ENCODE results near the gene DOCK2.
"Not testable (repeated sequence)": the region's sequence is repeated elsewhere in the genome, so short reads cannot be mapped to it uniquely, and the experiment has no call there.

DOCK2 gene

DNA sequence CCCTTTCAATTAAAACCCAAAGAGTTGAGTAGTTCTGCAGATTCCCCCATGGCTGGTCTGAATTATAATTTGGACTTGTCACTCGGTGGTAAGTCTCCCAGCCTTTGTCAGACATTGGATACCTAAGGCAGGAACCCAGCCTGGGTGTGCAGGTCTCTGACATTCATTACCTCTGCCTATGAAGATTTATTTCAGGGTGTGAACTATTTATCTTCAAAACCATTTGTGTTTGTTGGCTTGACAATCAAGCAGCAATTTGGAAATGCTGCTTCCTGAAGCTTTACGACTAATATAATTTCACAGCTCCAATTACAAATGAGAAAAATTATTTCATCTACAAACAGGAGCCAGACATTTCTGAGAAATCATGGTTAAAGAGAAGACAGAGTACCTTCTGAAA is 160.5 kb downstream of the DOCK2 start:
- ATAC-seq: no peak

DNA sequence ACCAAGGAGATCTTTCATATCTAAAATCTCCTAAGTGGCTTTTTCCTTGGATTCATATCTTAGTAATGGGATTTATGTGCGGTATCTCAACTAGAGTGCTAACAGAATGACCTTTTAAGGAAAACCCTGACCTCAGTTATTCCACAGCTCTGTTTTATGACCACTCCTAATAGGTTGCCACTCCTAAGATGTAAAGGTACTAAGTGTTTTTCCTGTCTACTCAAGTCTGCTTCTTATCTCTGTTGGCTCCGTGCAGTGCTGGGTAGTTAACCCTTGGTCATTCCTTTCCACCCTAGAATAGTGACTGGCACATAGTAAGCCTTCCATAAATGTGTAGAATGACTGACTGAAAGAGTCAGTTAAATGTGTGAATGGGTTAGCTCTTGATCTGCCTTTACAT is 161.4 kb downstream of the DOCK2 start:
- ATAC-seq: no peak

DNA sequence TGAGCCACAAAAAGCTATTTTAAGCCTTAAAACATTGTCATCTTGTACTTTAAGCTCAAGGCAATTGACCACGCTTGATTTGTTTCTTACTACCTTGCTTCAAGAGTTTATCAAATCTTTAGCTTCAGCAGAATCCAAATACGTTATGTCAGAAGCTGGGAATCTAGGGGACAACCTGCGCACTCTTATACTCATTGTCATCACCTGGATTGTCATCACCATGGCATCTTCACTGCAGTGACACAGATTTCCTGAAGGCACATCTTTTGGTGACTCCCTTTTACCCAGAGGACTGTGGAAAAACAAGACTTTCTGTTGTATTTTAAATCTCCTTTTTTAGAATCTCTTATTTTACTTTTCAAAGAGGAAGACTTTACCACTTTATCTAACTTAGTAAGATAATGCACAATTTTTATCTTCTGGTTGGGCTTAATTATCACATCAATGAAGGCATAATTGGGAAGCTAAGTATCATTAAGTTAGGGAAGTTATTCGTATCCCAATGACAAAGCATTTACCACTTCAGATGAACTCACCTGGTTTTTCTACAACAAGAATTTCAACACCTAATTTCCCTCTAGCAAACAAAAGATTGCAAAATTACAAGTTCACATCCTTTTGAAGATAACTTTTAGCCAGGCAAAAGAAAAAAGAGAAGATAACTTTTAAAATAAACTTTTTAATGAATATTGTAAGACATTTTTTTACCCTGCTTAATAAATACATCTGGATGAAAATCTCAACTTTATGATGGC is 162.0 kb downstream of the DOCK2 start:
- no peak for ATAC-seq

DNA sequence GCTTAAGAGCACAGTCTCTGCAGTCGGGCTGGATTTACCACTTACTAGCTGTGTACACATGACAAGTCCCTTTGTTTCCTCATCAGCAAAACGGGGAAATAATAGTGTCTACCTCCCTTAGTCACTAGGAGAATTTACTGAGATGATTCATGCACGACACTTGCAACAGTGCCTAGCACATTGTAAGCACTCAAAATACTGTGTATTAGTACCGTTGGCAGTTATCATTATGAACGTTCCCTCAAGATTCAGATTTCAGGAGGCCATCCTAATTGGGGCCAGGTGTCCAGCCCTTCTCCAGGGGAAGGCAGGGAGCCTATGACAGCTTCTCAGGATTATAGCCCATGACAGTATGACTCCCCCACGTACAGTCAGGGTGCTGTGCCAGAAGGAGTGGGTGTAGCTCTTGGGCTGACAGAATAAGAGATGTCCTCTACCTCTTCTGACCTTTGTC is 164.3 kb downstream of the DOCK2 start:
- ATAC-seq: peak; percentile 49 to 51

DNA sequence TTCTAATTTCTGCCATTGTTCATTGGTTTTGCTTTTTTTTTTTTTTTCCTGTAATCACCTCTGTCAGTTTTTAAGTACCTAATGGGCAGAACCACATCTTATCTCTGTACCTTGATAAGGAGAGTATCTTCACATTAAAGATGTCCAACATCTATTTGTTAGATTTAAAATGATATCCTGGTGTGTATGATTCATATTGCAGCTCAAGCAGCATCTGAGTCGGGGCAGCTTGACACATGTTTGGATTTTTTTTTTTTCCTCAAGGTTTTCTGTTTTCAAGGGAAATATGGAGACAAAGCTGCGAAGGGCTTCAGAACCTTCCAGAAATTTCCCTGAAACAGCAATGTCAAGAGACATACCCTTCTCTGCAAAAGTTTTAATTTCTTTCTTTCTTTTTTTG is 164.7 kb downstream of the DOCK2 start:
- ATAC-seq: no peak

DNA sequence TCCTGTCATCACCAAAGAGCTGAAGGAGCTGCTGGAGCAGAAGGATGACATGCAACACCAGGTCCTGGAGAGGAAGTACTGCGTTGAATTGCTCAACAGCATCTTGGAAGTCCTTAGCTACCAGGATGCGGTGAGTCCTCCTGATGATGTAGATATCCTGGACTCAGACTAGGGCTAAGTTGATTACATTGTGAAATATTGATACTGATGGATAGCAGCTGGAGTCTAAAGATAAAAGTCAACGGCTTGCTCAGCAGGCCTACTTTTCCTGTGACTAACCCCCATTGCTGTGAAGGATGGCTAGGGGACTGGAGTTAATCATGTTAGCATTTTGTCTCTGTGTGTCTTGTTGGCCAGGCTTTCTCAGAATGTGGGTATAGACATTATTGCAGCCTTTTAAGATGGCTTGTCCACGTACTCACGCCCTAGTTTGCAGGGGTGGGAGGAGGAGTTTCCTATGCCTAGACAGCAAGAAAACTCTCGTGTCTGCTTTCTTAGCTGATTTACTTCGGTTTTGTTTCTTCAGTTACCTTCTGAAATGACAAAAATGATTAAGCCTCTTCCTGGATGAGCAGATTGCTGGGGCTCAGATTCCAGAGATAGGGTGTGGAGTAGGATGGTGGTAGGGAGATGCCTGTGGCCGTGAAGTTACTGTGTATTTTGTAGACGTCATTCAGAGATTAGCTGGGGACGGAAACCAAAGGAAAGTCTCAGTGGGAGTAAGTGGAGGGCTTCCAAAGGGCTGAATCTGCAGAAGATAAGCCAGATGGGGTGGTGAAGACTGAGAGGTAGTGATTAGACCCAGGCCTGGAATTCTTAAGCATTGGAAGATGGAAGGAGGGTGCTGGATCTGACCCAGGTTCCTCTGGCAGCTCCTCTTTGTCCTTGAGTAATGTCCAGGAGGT is 166.3 kb downstream of the DOCK2 start:
- ATAC-seq: no peak

DNA sequence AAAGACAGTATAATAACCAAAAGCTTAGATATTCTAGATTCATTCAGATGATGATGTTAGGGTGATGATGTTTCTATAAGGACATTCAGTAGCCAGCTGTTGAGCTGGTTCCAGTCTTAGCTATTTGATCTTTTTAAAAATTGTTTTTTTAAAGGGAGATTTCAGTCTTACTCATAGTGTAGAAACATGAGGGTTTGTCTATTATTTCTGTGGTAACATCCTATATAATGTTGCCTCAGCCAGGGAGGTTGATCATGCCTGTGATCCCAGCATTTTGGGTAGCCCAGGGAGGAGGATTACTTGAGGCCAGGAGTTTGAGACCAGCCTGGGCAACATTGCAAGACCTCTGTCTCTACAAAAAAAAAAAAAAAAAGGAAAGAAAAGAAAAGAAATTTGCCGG is 167.8 kb downstream of the DOCK2 start:
- no peak for ATAC-seq

DNA sequence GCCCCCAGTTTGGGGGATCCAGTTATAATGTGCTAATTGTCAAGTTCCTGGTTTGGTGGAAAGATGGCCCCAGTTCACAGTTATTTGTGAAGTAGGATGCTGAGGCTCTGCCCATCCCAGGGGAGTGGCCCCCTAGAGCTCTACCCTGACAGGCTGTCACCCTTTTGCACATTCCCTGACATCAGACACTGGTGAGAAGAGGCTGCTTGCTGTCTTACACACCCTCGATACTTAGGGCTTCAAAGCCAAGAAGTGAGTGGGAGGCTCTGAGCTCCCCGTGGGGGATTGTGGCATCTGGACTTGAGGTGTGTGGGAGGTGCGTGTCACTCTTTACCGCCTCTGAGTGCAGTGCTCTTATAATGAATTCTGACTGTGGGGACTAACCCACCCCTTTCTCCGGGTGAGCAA is 168.5 kb downstream of the DOCK2 start:
- ATAC-seq: peak; percentile 81 to 84

DNA sequence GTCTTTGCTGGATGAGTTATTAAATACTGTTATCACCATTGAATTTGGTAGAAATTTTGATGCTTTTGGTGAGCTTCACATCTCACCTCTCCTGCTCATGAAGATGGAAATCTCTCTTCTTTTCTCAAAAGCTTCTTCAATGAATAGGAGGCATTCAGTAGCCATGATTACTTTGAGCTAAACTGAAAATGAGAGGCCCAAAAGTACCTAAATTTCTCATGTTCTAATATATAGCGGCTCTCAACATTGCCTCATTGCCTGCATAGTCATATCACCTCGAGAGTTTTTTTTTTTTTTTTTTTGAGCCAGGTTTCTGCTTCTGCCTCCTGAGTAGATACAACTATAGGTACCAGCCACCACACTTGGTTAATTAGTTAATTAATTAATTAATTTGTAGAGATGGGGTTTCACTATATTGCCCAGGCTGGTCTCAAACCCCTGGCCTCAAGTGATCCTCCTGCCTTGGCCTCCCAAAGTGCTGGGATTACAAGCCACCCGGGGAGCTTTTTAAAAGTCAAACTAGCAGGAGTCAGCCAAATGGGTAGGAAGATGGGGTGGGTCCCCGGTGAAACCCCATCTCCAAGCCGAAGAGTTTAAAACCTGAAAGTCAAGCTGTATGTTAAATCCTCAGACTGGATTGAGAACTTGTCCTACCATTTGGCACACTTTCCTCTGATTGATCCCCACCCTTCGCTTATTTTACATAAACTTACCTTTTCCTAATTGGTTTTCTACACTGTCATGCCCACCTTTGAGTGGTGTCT is 169.0 kb downstream of the DOCK2 start:
- ATAC-seq: peak; percentile 50 to 56

DNA sequence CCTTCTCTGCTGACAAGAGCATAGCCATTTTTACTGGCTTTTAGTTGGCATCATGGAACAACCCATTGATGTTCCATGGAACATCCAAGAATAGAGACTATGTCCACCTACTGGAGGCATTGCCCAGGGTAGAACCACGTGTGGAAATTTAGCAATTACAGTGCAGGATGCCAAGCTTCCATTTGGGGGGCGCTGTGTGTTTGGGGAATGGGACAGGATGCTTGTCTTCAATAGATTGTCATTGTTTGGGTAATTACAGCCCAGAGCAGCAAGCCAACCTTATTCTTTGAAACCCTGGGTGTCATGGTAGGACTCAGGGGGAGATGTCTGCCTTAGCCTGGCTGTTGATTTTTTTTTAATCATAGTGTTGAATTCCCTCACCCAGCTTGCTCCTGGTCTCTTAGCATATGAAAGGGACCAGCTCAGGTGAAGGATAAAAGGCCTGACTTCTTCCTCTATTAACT is 171.1 kb downstream of the DOCK2 start:
- ATAC-seq: no peak

DNA sequence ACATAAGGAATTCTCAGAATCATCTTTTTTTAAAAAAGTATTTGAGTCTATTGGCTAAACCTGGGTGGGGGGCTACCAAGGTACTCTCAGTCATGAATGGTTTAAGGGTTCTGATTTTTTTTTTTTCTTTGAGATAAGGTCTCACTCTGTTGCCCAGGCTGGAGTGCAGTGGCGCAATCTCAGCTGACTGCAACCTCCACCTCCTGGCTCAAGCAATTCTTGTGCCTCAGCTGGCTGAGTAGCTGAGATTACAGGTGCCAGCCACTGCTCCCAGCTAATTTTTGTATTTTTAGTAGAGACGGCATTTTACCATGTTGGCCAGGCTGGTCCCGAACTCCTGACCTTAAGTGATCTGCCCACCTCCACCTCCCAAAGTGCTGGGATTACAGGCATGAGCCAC is 171.8 kb downstream of the DOCK2 start:
- ATAC-seq: not testable (repeated sequence)

DNA sequence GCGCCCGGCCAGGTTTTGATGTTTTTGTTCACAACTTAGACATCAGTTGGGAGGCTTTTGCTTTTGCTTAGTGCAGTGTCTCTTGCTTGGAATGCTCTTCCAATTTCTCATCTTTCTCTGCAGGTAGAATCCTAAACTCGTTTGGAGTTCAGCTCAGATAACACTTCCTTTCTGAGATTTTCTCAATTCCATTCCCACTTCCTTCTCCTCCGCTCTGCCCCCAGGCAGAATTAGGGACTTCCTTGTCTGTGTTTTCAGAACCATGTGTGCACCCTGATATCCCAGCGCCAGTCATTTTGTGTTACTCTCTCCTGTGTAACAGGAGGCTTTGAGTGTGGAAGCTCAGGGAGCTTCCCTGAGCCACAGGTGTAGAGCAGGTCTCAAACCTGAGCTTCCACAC is 172.2 kb downstream of the DOCK2 start:
- ATAC-seq: no peak

DNA sequence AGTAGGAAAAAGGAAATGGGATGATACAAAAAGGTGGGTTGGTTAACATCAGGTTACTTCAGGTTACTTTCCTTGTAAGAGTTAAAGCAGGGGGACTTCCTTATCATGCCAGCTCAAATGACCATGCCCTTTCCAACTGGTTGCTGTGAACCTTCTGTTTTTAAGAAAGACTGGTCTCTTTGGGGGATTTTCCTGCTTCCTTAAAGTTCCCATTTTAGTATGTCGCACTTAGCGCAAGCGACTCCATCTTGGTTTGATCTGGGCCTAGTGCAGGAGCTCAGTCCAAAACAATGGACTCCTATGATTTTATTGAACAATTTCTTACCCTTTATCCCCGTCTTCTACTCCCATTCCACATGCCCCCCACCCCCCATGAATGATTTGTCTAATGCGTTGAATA is 173.4 kb downstream of the DOCK2 start:
- ATAC-seq: no peak

DNA sequence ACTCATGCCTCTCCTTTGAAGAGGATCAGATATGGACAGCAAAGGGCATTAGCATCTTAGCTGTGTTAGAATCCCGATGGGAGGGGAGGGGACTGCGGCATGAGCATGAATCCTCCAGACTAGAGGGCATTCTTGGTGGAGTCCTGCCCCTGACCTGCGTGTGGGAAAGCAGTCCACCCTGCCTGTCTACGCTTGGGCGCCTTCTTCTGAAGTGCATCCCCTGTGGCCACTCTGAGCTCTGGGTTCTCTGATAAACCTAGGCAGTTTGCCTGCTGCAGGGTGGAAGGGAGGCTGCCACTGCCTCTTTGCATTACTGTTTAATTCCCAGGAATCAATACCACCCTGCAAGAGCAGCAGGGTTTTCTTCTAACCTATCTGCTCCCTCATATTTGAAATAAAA is 173.9 kb downstream of the DOCK2 start:
- no peak for ATAC-seq

DNA sequence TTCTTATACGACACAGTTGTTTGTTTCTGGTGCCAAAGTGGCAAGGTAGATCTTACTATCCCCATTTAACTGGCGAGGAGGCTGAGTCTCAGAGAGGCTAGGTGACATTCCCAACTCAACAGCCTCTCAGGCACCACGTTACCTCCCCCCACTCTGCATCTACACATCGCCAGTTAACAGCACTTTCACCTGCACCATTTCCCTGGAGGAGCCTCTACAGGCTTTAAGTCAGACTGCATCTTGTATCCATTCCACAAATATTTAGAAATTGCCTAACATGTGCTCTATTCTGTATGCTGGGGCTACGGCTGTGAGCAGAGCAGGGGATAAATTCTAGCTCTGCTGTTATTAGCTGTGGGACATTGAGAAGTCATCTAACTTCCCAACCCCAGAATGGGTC is 174.6 kb downstream of the DOCK2 start:
- ATAC-seq: no peak

DNA sequence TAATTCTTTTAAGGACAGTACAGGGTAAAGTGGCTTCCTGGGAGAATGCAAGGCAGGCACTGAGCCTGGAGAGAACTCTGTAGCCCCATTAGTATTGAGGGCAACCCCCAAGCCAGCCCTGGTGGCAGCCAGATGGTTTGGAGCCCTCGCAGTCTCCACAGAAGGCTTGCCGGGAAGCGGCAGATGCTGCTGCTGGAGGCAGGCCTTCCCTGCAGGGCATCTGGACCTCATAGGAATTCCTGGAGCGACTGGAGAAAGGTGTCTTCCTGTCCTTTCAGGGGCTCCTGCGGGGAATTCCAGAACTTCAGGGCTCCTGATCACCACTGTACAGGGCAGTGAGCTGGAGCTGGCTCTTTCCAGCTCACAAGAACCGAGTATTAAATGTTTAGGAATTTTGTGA is 175.7 kb downstream of the DOCK2 start:
- ATAC-seq: no peak

DNA sequence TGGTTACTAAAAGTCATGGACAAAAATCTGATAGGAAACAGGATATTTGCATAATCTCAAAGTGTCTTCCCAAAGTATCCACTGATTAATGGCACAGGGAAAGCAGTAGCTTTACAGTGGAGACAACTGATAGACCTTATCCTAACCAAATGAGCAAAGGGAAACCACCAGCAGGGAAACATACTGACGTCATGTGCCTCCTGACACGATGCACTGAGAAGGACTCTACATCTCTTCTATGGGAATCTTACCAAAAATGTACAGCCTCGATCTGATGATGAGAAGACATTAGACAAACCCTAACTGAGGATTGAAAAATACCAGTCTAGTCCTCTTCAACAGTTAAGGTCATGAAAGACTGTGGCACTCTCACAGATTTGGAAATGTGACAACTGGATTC is 177.0 kb downstream of the DOCK2 start:
- no peak for ATAC-seq

DNA sequence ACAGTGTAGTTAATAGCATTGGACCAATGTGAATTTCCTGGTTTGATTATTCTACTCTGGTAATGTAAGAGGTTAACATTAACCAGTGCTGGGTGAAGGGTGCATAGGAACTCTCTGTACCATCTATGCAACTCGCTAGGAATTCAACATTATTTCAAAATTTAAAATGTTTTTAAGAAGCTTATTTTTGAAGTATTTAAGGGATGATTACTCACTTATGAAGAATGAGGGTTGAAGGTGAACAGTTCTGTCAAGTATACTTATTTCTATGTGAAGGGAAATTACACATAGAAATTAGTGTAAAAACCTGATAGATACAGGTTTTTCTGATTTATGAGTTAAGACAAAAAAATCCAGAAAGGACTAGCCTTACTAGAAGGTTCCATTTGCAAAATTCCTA is 177.4 kb downstream of the DOCK2 start:
- no peak for ATAC-seq

DNA sequence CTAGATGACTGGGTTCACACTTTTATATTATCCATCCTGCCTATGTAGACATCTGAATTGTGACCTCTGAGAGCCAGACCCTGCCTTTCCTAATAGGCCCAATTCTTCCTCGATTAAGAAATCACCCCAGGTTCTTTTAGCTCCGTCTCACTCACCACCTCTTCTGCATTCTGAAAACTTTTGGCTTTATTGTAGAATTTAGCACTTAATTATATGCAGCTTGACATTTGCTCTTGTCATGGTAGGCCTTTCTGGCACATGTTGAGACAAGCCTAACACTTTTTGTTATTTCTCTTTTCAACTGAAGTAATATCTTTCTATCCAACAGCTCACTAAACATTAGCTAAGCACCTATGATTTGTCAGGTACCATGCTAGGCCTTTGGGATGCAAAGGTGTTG is 180.0 kb downstream of the DOCK2 start:
- ATAC-seq: no peak

DNA sequence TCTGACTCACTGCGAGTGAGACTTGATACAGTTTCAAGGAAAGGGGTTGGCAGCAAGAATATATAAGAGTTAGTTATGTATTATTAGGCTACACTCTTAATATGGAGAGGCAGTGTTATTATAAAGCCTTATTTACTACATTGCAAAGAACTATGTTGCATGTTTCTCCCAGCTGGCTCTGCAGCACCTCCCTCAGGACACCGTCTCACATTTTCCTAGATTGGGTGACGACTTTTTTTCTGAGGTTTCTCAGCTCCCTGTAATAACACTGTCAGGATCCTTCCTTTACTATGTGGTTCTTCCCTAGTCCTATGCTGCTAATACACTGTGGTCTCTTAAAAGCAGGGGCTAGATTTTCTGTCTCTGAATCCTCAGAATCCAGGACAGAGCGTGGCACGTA is 189.5 kb downstream of the DOCK2 start:
- ATAC-seq: no peak

DNA sequence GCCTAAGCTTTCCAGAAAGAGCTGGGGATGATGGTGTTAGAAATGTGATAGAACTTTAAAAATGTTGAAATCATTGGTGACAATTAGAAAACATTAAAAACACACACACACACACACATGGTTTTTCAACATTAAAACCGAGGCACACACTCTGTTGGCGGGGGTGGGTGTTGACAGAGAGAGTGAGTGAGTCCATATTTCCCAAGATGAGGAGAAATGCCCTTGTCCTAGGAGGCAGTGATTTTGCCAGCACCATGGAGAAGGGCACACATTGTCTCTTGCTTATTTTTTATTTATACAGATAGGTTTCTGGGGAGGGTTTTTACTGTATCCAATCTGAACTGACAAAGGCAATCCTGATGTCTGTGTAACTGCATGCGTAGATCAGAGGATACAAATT is 190.7 kb downstream of the DOCK2 start:
- no peak for ATAC-seq

DNA sequence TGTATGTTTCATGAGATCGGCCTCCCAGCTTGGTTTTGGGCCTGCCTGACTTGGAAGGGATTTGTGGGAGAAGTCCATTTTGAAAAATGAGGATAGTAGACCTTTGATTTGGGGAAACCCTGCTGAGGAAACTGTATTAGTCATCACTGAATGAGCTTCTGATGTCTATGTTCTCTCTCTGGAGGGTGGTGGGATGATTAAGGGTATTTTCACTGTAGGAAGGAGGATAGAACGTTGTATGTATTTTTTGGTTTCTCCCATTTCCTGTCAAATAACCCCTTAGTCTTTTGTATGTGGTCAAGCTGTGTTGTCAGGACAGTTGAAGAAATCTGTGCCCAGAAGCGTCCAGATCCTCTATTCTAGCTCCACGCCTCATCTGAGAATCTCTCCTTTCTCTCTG is 191.3 kb downstream of the DOCK2 start:
- ATAC-seq: no peak

DNA sequence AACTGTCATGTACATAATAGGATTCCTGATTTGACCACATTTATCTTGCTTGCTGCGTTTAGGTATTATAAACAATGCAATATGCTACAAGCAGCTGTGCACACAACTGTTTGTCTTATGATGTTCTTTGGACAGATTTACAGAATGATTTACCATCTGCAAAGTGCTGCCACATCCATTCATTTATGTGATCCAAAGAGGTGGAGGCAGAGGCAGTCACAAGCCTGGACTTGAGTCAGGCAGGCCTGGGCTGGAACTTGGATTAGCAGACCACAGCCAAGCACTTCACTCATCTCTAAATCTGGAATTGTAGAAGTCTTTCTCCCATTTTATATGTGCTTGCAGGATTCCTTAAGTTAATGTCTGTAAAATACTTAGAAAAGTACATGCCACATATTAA is 194.3 kb downstream of the DOCK2 start:
- ATAC-seq: no peak

All from activated CD4-positive, CD25-positive, alpha-beta regulatory T cell treated with anti-CD3 and anti-CD28 coated beads, Interleukin-2, amount 50 U/mL, for 24 hours (primary cell).